CD4-positive, alpha-beta T cell treated with Interleukin-1 beta for 1 hour (primary cell): Measurements from ENCODE around the gene NR2C2AP.
A peak's percentile ranks its signal among the peaks of the same experiment; 100 is the strongest.

Experiments used
- DNase-seq, 2 donors: peaks; one replicate each; pipeline ENCODE4 v3.0.0-alpha.2; 2020 to 2022

NR2C2AP gene

DNA sequence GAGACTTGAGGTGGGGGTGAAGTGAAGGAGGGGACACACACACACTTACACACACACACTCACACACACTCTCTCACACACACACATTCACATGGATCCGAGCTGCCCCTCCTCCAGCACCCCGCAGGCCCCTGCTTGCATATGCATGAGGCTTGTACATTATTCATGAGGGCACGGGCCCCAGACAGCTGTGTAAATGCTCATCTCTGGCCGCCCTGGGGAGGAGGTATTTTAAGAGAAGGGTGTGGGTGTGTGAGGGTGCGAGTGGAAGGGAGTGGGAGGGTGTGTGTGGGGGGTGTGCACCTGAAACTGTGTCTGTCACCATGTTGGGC lies 10.9 kb upstream of the NR2C2AP start:
- no peak for DNase-seq

DNA sequence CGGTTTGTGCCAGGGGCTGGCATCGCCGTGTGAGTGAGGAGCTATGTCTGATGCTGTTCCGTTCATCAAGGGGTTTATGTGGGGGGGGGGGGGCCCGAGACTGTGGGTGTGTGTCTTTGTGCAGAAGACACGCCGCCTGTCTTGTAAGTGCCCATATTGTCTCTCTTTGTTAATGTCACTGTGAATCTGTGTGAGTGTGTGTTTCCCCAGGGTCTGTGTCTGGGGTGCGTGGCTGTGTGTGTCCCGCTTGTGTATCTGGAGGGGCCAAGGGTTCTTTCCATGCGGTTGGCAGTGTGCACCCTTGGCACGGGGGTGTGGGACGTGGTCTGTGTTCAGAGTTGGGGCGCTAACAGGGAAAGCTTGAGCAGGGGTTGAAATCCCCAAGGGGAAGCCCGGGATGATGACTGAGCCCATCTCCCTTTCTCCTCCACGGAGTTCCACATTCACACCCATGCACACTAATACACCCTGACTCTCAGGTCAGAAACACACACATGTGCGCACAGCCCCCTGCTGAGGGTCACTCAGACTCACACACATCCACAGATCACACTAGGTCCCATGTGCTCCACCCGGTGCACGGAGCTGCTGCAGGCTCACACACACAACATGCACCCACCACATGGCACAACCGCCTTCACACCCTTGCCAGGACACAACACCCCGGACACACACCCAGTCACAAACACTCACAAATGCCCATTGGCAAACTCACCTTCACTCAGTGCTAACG lies 10.4 kb upstream of the NR2C2AP start:
- DNase-seq = no peak

DNA sequence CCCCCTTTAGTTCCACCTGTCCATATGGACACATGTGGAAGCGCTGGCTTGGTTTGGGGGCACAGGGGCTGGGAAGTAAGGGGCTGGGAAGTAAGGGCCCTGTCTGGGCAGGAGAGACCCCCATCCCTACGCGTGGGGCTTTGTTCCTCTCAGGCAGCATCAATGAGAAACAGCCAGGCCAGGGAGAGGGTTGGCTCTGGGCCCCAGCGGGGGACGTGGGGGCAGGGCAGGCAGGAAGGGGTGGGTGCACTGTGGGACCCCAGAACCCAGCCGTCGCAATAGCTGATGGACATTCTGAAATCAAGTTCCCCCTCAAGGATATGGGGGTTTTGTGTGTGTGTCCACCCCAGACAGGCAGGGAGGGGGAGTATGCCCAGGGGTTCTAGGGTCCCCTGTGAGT lies 9.7 kb upstream of the NR2C2AP start:
- no peak for DNase-seq

DNA sequence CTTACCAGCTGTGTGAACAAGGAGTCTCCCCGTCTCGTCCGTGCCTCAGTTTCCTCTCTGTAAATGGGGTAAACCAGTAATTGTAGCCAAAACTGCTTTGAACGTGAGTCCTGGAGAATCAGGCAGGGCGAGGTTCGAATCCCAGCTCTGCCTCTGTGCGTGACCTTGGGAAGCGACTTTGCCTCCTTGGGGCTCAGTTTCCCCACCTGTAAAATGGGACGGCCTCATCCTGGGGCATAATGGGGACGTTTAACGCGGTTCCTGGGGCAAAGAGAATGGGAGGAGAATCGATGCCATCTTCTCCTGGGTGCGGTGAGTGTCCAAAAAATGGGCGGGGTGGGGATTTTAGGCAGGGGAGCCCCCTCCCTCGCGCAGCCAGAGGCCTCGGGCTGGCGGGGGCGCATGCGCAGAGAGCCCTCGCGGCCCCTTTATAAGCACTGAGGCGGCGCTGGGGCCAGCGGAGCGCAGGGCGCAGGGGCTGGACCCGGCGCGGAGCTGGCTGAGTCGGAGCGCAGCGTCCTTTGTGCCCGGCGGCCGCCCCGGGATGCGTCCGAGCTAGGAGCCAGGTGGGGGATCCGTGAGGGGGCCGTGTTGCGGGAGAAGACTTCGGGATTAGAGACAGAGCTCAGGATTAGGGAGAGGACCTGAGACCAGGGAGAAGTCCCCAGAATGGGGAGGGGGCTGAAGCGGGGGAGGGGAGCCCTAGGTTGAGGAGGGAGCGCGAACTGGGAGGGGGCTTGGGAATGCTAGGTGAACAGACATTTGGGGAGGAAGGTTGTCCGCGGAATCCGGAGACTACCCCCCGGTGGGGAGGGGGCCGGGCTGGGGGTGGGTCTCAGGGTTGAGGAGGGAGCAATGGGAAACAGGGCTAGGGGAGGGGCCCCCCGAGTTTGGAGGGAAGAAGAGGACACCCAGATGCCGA lies 8.5 kb upstream of the NR2C2AP start, which contains the start of gene NCAN:
TSS of gene NCAN (plus strand) at position 460 of the 922 bp plus-strand sequence. CDS start 4,996 bp downstream, outside the sequence.
- DNase-seq = no peak

DNA sequence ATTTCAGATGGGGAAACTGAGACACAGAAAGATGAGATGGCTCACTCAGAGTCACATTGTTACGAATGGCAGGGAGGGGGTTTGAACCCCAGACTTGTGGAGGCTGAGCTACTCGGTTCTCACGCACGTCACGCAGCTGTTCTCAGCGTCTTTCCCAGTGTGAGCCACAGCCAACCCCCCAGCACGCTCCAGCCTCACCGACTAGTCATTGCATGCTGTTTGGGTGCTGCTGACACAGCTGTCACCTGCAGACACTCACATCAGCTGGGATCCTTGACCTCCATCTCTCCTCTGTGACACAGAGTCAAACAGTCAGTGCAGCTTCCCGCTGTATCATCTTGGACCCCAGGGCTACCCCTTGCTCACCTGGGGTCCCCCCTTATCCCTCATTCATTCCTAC lies 6.2 kb upstream of the NR2C2AP start:
- DNase-seq = no peak

DNA sequence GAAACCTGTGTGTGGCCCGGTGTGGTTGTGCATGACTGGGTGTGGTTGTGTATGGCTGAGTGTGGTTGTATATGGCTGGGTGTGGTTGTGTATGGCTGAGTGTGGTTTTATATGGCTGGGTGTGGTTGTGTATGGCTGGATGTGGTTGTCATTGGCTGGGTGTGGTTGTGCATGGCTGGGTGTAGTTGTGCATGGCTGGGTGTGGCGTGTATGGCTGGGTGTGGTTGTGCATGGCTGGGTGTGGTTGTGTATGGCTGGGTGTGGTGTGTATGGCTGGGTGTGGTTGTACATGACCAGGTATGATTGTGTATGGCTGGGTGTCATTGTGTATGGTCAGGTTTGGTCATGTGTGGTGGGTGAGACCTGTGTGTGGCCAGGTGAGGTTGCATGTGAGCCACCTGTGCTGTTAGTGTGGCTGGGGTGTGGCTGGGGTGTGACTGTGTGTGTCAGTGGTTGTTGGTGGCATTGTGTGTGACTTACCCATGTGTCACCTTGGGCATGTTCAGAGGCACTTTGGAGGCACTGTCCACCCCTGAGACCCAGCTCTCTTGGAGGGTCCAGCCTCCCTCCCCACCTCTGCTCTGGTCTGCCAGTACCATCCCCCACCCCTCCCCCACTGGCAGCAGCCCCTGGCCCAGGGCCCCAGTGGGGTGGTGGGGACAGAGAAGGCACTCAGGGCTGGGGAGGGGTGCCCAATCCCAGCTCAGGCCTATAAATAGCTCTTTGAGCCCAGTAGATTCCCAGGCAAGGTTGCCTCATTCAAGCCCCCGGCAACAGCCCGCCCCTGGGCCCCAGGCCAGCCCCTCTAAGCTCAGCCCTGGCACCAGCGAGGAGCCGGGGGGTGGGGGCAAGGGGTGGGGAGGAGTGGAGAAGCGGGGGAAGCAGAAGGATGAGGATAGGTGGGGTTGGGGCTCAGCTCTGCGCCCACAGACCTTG lies 4.7 kb upstream of the NR2C2AP start:
- DNase-seq = no peak

DNA sequence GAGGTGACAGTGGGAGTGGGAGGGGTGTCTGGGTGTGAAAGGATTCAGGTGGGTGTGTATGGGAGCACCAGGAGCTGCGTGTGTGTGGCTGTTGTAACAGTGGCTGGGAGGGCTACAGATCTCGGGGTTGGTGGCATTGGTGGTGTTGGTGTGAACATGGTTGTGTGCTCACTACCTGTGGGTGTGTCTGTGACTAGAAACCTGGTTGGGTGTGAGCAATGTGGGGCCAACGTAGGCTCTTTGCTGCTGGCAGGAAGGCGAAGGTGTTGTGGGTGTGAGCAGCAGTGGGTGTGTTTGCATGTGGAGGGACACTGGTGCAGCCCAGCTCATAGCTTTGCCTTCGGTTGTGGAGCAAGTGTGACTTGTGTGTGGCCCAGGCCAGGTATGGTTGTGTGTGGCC lies 3.7 kb upstream of the NR2C2AP start:
- DNase-seq = no peak

DNA sequence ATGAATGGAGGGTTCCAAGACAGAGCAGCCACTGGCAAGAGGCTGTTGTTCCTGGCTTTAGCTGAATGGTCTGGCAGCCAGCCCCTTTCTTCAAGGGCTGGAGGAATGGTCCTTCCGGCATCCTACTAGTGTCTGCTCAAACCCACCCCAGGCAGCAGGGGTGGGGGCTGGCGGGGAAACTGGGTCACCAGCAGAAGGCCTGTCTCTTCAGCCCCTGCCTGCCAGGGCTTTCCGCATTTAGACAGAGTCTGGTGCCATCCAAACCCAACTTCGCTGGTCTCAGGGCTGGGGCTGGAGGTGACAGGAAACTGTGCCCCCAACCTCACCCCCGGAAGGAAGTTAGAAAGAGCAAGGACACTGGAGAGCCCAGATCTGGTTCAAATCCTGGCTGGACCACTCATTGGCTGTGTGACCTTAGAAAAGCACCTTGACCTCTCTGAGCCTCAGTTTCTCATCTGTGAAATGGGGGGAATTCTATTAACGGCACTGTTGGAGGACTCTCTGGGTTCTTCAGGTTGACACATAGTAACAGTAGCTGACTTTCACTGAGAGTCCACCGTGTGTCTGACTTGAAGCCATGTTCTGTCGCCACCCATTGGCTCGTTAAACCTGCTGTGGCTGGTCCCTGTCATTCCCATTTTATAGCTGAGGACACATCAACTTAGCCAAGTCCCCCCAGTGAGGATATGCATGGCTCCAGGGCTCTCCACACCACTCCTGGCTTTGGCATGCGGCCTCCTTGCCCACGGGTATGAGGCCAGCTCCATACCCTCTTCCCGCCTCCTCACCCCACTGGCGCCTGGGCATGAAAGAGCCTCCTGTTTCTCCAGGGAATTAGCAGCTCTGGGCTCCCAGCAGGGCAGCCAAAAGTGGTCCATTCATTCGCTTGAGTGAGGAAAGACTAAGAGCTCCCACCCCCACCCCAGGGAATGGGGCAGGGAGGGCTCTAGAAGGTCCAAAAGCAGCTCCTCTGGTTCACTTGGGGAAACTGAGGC lies 2.5 kb upstream of the NR2C2AP start:
- no peak for DNase-seq

DNA sequence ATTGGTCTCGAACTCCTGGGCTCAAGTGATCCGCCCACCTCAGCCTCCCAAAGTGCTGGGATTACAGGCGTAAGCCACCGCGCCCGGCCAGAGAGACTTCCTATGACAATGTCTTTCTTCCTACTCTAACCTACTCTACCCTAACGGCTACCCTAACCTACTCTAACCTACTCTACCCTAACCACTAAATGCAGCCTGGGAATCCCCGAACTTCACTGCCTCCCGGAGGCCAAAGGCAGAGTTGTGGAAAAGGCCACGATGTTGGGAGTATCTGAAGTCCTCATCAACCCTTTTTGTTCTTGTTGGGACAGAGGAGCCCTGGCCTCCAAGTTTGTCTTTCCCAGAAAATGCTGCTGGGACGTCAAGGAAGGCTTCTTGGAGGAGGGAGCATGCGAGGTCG lies 967 bp upstream of the NR2C2AP start:
- DNase-seq = no peak

DNA sequence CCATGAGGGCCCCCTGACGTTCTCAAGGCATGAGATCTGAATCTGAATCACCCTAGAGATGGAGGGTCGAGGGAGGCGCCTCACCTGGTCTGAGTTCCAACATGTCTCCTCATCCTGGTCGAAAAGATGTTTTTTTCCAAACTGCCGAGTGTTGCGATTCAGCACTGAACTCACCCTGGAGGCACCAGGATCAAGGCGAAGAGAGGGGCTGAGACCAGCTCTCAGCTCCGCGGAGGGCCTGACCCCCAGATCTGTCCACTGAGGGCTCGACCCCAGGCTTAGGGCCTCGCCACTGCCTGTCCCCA lies 555 bp downstream of the NR2C2AP start:
- no peak for DNase-seq

DNA sequence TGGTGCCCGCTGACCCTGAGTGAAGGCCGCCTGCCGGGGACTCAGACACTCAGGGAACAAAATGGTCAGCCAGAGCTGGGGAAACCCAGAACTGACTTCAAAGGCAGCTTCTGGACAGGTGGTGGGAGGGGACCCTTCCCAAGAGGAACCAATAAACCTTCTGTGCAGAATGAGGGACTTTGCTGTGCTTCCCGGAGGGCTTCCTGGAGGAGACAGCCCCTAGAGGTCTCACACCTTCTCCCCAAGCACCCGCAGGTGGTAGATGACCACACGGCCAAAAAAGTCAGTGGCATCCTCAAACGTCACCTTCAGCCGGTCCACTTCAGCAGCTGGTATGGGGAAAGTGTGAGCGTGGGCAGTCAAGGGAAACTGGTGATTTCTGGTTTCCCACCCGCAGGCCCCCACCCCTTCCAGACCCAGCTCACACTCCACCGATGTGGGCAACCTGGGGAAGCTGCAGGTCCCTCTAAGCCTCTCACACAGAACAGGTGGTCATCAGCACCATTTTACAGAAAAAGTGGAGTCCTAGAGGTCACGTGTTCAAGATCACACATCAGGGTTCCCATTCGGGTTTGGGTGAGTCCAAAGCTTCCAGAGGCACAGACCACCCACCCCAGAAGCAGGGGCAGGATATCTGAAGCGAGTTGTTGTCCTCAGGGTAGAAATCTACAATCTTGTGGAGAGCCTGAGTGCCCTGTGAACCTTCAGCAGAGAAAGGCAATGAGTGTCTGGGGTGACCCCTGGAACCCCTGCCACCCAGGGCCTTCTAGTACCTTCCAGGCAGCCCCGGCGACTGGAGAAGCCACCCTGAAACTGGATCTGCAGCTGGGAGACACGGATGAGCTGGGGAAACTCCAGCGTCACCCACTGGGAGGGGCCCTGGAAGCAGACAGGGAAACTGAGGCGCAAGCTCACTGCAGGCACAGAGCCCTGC lies 1.2 kb downstream of the NR2C2AP start:
- DNase-seq = no peak

DNA sequence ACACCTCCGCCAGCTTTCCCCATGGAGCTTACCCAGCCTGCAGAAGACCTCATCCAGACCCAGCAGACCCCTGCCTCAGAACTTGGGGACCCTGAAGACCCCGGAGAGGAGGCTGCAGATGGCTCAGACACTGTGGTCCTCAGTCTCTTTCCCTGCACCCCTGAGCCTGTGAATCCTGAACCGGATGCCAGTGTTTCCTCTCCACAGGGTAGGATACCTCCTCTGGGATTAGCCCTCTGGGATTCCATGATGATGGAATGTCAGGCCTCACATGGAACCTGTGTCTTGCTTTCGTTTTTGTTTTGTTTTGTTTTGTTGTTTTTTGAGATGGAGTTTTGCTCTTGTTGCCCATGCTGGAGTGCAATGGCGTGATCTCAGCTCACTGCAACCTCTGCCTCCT lies 9.3 kb downstream of the NR2C2AP start:
- DNase-seq = no peak

DNA sequence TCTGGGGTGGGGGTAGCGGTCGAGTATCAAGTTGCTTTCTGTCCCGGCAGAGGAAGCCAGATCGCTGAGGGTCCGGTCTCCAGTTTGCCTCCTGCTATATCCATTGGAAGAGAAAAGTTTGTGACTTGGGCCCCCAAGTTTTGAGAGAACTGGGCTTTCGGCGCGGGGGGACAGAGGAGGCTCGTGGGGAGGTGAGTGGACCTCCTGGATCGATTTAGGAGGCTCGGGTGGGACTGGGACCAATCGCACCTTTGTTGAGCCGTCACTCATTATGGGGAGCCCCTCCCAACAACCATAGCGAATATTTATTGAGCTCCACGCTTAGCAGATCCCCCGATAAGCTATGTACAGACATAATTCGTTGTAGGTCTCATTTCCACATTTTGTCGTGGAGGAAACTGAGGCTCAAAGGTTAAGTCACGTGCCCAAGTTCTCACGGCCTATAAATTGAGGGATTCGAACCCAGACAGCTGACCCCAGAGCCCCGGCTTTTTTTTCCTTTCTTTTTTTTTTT lies 10.2 kb downstream of the NR2C2AP start:
- peak in 1 of 2 donors; percentile 28 for DNase-seq

DNA sequence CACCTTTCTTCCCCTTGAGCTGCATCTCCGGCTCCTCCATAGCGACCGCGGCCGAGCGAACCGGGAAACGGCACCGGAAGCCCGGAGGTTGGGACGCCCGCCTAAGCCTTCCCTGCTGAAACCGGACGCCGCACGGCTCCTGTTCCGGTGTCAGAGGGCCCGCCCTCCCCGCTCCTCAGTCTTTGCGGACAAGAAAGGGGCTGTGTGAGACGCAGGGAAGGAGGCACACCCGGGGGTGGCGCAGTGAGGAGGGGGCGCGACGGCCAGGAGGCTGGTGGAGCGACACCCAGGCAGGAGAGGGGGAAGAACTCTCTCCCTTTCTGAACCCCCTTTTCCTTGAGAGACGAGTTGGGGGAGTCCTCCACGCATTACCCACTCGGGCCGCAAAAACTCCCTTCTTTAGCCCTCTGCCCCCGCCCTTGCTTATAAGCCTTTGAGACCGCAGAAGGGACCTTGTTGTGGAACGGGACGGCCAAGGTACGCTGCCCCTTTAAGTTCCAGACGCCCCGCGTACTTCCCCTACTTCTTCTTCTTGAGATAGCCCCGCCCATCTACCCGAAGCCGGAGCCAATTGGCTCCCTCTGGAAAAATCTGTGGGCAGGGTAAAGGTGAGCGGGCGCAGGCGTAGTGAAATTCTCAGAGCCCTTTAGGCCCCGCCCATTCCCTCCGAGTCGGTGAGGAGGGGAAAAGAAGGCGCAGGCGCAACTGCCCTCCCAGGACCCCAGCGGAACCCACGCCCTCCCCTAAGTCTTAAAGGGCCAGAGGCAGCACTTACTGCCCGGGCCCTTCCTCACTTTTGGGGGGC lies 10.9 kb downstream of the NR2C2AP start, which contains the start of the genes BORCS8 and RFXANK:
TSS of gene BORCS8 (minus strand) at position 75 of the 805 bp plus-strand sequence. CDS start at position 40, 35 bp downstream.
TSS of gene RFXANK (plus strand) at position 181 of the 805 bp plus-strand sequence. CDS start 1,689 bp downstream, outside the sequence.
- peak; percentile 99 for DNase-seq

DNA sequence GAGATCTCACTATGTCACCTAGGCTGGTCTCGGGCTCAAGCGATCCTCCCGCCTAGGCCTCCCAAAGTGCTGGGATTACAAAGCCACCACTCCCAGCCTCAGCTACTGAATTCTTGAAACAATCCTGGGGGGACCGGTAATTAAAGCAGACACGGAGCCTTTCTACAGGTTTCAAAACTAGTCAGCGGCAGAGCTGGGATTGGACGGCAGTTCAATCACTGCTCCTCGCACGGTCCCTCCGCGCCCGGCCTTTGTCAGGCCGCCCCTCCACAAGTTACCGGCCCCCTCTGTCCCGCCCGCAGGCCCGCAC lies 11.5 kb downstream of the NR2C2AP start:
- DNase-seq = no peak

DNA sequence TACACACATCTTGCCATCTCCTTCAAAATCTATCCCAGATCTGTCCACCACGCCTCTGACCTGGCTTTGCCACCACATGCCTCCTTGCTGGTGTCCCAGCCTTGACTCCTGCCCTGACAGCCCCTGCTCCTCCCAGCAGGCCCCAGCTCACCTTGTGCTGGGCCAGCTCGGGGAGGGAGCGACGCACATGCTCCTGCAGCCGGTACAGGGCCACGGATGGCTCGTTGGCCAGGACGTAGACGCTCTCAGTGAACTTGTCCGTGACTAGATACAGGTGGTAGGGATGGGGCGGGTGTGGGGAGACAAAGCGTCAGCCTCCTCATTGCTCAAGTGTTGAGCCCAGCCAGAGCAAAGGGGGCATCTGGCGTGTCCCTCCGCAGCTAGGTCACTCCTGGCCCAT lies 16.5 kb downstream of the NR2C2AP start:
- DNase-seq = no peak

DNA sequence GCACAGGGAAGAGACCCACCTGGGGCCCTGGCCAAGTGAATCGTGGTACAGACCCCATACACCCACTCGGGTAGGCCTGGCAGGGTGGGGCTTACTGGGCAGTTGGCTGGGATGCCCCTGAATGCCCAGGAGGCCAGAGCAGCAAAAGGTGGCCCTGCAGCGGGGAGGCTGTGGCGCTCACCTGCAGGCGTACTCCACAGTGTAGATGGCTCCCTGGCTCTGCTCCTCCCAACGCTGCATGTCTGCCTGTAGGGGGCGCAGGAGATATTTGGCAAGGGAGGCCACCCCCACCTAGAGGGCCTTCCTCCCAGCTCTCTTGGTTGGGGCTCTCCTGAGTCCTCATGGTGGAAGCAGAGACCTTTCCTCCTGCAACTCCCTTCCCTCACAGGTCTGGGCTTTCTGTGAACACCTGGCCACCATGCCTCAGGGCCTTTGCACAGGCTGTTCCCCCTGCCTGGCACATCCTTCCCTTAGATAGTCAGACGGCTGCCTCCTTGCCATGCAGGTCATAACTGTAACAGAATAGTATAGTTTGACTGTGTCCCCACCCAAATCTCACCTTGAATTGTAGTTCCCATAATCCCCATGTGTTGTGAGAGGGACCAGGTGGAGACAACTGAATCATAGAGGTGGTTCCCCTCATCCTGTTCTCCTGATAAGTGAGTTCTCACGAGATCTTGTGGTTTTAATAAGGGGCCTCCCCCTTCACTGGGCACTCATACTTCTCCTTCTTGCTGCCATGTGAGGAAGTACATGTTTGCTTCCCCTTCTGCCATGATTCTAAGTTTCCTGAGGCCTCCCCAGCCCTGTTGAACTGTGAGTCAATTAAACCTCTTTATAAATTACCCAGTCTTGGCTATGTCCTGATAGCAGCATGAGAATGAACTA lies 17.1 kb downstream of the NR2C2AP start:
- peak; percentile 60 to 68 for DNase-seq

DNA sequence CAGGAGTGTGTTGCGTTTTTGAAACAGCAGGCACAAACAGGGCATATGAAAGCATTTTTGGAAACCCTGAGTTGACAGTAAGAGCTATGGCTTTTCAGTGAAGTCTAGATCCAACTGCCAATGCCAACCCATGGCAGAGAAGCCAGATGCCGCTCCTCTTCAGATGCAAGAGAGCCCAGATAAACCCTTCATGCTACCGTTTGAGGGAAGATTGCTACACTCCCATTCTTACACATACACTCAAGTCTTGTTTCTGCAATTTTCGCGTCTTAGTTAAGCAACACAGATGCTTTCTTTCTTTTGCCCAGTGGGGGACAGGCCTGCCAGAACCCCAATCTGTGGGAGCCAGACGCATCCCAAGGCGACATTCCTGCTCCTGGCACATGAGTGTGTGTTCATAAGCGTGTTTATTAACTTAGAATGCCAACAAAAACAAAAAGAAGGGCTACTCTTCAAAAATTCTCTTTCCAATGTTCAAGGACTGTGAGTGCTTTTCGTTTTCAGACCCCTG lies 21.7 kb downstream of the NR2C2AP start:
- no peak for DNase-seq
